Stimulated activated naive CD8-positive, alpha-beta T cell treated with anti-CD3 and anti-CD28 coated beads, Interleukin-15, amount 100 ng/mL, for 72 hours (primary cell): ENCODE measurements around the gene AMD1.
"Not testable (repeated sequence)": the region's sequence is repeated elsewhere in the genome, so short reads cannot be mapped to it uniquely, and the experiment has no call there.

Source experiments
- ATAC-seq: fragments of 150-1000 bp; cut with Tn5 transposase; 2 replicates; pipeline ENCODE4 v1.10.0; 2021; ENCODE audit warnings: mild to moderate bottlenecking, moderate library complexity
- DNase-seq, 2 donors: peaks; one replicate each; pipeline ENCODE4 v3.0.0; 2021 to 2022
- H3K27ac Mint-ChIP-seq, 2 donors: one replicate each; pipeline ENCODE4 v1.8.0; 2022; ENCODE audit warnings: mild to moderate bottlenecking in 2 of 2, mixed read lengths in 2 of 2, moderate library complexity in 2 of 2
- H3K27me3 Mint-ChIP-seq: one replicate; pipeline ENCODE4 v1.8.0; 2022; ENCODE audit warnings: mixed read lengths
- H3K4me1 Mint-ChIP-seq: one replicate; pipeline ENCODE4 v1.8.0; 2022; ENCODE audit warnings: mild to moderate bottlenecking, mixed read lengths
- H3K4me3 Mint-ChIP-seq, 2 donors: one replicate each; pipeline ENCODE4 v1.8.0; 2022; ENCODE audit warnings: mild to moderate bottlenecking in 2 of 2, mixed read lengths in 2 of 2, moderate library complexity in 1 of 2
- H3K9me3 Mint-ChIP-seq, 2 donors: one replicate each; pipeline ENCODE4 v1.8.0; 2022; ENCODE audit warnings: mixed read lengths in 2 of 2

Gene AMD1

GRCh38 chr6:110890288-110890687, 15.7 kb downstream of the AMD1 start:
- DNase-seq = no peak
- H3K4me1 Mint-ChIP-seq = peaks cover 29% of the 10 kb centered on the region
- H3K9me3 Mint-ChIP-seq = no peaks in the 10 kb centered on the region
- no peak overlapping the region for H3K27ac Mint-ChIP-seq
- no peaks in the 10 kb centered on the region for H3K27me3 Mint-ChIP-seq
- peak; percentile 68 for ATAC-seq
- no peak overlapping the region for H3K4me3 Mint-ChIP-seq

DNA sequence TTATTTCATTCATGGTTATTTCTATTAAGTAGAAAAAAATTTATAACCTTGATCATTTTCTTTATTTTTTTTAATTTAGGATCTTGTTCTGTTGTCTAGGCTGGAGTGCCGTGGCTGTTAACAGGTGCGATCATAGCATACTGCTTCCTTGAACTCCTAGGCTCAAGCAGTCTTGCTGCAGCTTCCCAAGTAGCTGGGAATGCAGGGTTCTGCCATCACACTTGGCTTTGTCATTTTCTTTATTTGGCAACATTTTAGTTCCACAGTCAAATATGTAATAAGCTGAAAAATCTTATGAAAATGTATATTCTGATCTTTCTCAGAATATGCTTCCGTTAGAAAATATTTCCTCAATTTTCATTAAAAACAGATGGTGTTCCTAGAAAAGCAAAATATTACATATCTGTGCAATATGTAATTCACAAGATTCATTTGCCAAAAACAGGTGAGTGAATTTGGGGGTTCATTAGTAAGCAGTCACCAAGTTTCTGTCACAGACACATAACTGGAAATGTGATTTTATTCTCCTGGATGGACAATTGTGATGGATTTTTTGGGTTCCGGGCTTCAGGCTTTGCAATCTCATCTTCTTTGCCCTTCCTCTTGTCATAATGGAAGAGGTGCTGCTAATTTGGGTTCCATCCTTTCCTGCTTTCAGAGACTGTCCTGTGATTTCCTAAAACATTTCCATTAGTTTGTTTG, 21.5 kb downstream of the AMD1 start:
- DNase-seq = no peak
- no peaks in the 10 kb centered on the region for H3K27me3 Mint-ChIP-seq
- H3K4me1 Mint-ChIP-seq = peaks cover 6% of the 10 kb centered on the region
- no peak for ATAC-seq
- no peak overlapping the region for H3K4me3 Mint-ChIP-seq
- H3K9me3 Mint-ChIP-seq = no peaks in the 10 kb centered on the region
- H3K27ac Mint-ChIP-seq = no peak overlapping the region

DNA sequence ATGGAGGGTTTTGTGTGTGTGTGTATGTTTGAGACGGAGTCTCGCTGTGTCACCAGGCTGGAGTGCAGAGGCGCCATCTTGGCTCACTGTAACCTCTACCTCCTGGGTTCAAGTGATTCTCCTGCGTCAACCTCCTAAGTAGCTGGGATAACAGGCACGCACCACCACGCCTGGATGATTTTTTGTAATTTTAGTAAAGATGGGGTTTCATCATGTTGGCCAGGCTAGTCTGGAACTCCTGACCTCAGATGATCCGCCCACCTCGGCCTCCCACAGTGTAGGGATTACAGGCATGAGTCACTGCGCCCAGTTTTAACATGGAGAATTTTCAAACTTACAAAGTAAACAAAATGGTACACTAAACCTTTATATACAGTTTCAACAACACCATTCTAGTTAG, 22.8 kb downstream of the AMD1 start:
- no peak overlapping the region for H3K27ac Mint-ChIP-seq
- no peak for DNase-seq
- H3K4me3 Mint-ChIP-seq = no peak overlapping the region
- H3K9me3 Mint-ChIP-seq = no peaks in the 10 kb centered on the region
- ATAC-seq = no peak
- no peaks in the 10 kb centered on the region for H3K27me3 Mint-ChIP-seq
- peaks cover 6% of the 10 kb centered on the region for H3K4me1 Mint-ChIP-seq

DNA sequence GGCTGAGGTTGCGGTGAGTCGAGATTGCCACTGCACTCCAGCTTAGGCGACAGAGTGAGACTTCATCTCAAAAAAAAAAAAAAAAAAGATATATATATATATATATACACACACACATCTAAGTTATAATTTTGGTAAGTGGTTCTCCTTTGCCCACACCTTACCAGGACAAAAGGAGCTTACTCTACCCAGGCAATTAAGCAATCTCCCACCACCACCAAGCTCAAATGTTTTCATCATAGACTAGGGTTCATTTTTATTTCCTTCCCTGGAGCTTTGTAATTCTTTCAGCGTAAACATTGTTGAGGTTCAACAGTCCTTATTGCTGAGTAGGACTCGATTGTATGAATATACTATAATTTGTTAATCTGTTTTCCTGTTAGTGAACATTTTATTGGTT, 23.5 kb downstream of the AMD1 start:
- no peak for ATAC-seq
- no peaks in the 10 kb centered on the region for H3K27me3 Mint-ChIP-seq
- peaks cover 6% of the 10 kb centered on the region for H3K4me1 Mint-ChIP-seq
- peaks cover under 1 to 2% of the 10 kb centered on the region in 2 donors for H3K9me3 Mint-ChIP-seq
- H3K4me3 Mint-ChIP-seq = no peak overlapping the region
- no peak for DNase-seq
- H3K27ac Mint-ChIP-seq = peak overlapping the region in 1 of 2 donors; percentile 52

DNA sequence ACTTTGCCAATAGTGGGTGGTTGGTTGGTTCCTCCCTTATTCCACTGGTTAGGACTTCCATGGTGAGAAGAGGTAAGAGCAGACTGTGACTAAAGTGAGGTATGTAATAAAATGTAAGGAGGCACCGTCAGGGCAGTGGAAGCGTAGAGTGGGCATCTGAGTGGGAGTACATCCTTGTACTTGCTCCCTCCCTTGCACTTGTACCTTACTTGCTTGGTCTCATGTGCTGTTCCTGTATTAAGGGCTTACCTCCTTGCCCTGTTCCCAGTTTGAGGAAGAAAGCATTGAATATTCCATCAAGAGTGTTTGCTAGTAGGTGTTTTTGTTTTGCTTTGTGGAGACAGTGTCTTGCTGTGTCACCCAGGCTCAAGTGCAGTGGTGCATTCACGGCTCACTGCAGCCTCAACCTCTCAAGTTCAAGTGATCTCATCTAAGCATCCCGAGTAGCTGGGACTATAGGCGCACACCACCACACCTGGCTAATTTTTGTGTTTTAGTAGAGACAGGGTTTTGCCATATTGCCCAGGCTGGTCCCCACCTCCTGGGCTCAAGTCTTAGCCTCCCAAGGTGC, 25.5 kb downstream of the AMD1 start:
- ATAC-seq (no peak), DNase-seq (no peak)
- H3K9me3 Mint-ChIP-seq = peaks cover 9 to 22% of the 10 kb centered on the region in 2 donors
- H3K27me3 Mint-ChIP-seq = no peaks in the 10 kb centered on the region
- no peak overlapping the region for H3K4me3 Mint-ChIP-seq
- H3K27ac Mint-ChIP-seq = peak overlapping the region; percentile 49 to 72
- H3K4me1 Mint-ChIP-seq = peaks cover 6% of the 10 kb centered on the region

- peaks cover 15 to 37% of the 10 kb centered on the region in 2 donors for H3K9me3 Mint-ChIP-seq
- not testable (repeated sequence) for DNase-seq, H3K27me3 Mint-ChIP-seq, H3K27ac Mint-ChIP-seq, H3K4me3 Mint-ChIP-seq, H3K4me1 Mint-ChIP-seq, ATAC-seq
Observed at GRCh38 chr6:110901601-110902000, 27.0 kb downstream of the AMD1 start.

- Mint-ChIP-seq H3K9me3 (peaks cover 19 to 42% of the 10 kb centered on the region in 2 donors), H3K27ac (no peak overlapping the region), H3K4me1 (peaks cover 6% of the 10 kb centered on the region), H3K27me3 (peaks cover 8% of the 10 kb centered on the region), H3K4me3 (no peak overlapping the region)
- ATAC-seq (no peak), DNase-seq (no peak)
Observed at GRCh38 chr6:110902091-110902490, 27.5 kb downstream of the AMD1 start.

DNA sequence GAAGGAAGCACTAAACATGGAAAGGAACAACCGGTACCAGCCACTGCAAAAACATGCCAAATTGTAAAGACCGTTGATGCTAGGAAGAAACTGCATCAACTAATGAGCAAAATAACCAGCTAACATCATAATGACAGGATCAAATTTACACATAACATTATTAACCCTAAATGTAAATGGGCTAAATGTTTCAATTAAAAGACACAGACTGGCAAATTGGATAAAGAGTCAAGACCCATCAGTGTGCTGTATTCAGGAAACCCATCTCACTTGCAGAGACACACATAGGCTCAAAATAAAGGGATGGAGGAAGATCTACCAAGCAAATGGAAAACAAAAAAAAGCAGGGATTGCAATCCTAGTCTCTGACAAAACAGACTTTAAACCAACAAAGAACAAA, 31.7 kb downstream of the AMD1 start:
- peaks cover 16% of the 10 kb centered on the region for H3K27me3 Mint-ChIP-seq
- H3K9me3 Mint-ChIP-seq = peaks cover 30 to 67% of the 10 kb centered on the region in 2 donors
- not testable (repeated sequence) for DNase-seq, H3K4me3 Mint-ChIP-seq, H3K4me1 Mint-ChIP-seq, ATAC-seq
- H3K27ac Mint-ChIP-seq = peak overlapping the region in 1 of 2 donors; percentile 22

DNA sequence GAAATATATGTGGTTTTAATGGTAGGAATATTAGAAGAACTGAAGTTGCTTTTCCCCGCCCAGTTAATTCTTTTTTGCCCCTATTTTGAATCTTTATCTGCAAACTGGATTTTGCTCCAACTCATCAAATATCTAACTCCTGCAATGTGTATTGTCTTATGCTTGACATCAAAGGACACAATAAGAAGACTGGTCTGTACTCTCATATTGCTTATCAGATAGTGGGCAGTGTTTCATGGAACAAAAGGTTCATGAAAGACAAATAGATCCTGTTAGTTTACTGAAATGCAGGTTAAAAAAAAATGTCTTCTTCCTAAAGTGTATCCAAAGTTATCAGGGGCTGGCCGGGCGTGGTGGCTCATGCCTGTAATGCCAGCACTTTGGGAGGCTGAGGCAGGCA, 56.2 kb downstream of the AMD1 start:
- H3K9me3 Mint-ChIP-seq = no peaks in the 10 kb centered on the region
- peaks cover 11% of the 10 kb centered on the region for H3K4me1 Mint-ChIP-seq
- H3K4me3 Mint-ChIP-seq = no peak overlapping the region
- ATAC-seq (no peak), DNase-seq (no peak)
- no peak overlapping the region for H3K27ac Mint-ChIP-seq
- H3K27me3 Mint-ChIP-seq = no peaks in the 10 kb centered on the region

GRCh38 chr6:110933912-110934311, 59.3 kb downstream of the AMD1 start:
- H3K4me3 Mint-ChIP-seq = no peak overlapping the region
- ATAC-seq (no peak), DNase-seq (no peak)
- peaks cover 11% of the 10 kb centered on the region for H3K4me1 Mint-ChIP-seq
- H3K27me3 Mint-ChIP-seq = no peaks in the 10 kb centered on the region
- H3K9me3 Mint-ChIP-seq = no peaks in the 10 kb centered on the region
- H3K27ac Mint-ChIP-seq = no peak overlapping the region

- Mint-ChIP-seq H3K27ac (no peak overlapping the region), H3K27me3 (no peaks in the 10 kb centered on the region)
Observed at GRCh38 chr6:110934381-110934898, 59.9 kb downstream of the AMD1 start.

GRCh38 chr6:110935171-110935570, 60.6 kb downstream of the AMD1 start:
- Mint-ChIP-seq H3K4me1 (peaks cover 5% of the 10 kb centered on the region), H3K27me3 (no peaks in the 10 kb centered on the region), H3K9me3 (no peaks in the 10 kb centered on the region), H3K27ac (no peak overlapping the region), H3K4me3 (no peak overlapping the region)
- no peak for ATAC-seq
- DNase-seq = no peak

More at GRCh38 chr6:110934381-110934898, 59.9 kb downstream of the AMD1 start:
- peaks cover 11% of the 10 kb centered on the region for H3K4me1 Mint-ChIP-seq
- no peak overlapping the region for H3K4me3 Mint-ChIP-seq
- ATAC-seq (no peak), DNase-seq (no peak)
- no peaks in the 10 kb centered on the region for H3K9me3 Mint-ChIP-seq

DNA sequence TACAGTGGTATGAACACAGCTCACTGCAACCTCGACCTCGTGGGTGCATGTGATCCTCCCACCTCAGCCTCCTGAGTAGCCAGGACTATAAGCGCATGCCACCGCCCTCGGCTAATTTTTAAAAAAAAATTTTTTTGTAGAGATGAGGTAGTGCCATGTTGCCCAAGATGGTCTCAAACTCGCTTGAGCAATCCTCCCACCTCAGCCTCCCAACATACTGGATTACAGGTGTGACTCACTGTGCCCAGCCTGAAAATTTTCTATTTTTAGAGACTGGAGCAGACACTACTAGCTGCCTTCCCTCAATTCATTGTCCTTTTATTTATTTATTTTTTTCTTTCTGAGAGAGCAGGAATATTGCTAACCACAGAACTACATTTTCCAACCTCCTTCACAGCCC, 63.6 kb downstream of the AMD1 start:
- Mint-ChIP-seq H3K9me3 (no peaks in the 10 kb centered on the region), H3K4me3 (no peak overlapping the region), H3K27ac (no peak overlapping the region), H3K27me3 (no peaks in the 10 kb centered on the region), H3K4me1 (no peaks in the 10 kb centered on the region)
- no peak for ATAC-seq
- no peak for DNase-seq

DNA sequence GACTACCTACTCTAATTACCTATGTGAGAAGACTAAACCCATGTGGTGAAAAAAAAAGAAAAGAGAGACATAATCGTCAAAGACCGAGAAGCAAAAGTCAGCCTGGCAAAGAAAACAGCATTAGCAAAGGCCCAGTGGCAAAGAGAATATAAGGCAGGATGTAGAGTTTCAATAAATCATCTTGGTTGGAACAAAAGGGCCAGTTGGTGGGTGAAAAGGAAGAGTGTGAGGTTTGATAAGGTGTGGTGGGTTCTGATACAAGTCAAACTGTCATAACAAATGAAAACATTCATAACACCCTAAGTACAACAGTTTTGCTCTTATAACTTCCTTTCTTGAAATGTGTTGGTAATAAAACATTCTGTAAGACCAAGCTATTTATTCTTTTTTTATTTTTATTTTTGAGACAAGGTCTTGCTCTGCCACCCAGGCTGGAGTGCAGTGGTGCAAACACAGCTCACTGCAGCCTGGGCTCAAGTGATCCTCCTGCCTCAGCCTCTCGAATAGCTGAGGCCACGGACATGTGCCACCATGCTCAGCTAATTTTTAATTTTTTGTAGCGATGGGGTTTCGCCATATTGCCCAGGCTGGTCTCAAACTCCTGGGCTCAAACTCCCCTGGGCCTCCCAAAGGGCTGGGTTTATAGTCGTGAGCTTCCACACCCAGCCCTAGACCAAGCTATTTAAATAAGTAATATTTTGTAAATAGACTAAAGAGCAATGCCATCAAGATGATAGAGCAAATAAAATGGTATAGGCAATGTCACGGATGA, 65.0 kb downstream of the AMD1 start:
- Mint-ChIP-seq H3K4me1 (peaks cover 7% of the 10 kb centered on the region), H3K9me3 (no peaks in the 10 kb centered on the region), H3K4me3 (no peak overlapping the region), H3K27me3 (no peaks in the 10 kb centered on the region), H3K27ac (no peak overlapping the region)
- DNase-seq (no peak), ATAC-seq (peak; percentile 81)

DNA sequence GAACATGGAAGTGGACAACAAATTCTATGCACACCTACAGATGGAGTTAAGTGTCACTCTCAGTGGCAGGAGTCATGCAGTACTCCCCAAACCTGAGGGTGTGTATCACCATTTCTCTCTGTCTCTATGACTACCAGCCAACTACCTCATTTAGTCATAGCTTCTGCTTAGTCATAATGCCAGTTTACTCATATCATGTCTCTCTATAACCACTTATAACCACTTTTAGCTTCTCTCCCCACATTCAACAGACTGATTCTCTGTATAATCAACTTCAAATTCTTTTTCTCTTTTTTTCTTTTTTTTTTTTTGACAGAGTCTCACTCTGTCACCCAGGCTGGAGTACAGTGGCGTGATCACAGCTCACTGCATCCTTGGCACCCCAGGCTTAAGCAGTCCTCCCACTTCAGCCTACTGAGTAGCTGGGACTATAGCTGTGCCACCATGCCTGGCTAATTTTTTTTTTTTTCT, 70.1 kb downstream of the AMD1 start:
- DNase-seq (peak; percentile 49 to 65), ATAC-seq (peak; percentile 100)
- Mint-ChIP-seq H3K4me3 (peak overlapping the region; percentile 39 to 44), H3K4me1 (peaks cover 12% of the 10 kb centered on the region), H3K27me3 (no peaks in the 10 kb centered on the region), H3K9me3 (no peaks in the 10 kb centered on the region), H3K27ac (peak overlapping the region; percentile 1 to 78)
